Measurements from ENCODE around the gene ADD2. TPM values are rescaled to one million over a fixed set of nuclear protein-coding genes. Genes with fewer than 3 reads are reported as not detected.

ADD2 gene
- polyA plus RNA-seq, 6 donors from 2014 or later, result 1.9 to 12.5 (median 4.9) TPM

GRCh38 chr2:70607121-70607561 is 160.9 kb downstream of the ADD2 start:
- DNase-seq (no peak), ATAC-seq (ENCODE audit: low read depth in 2 of 2) (no peak)
- Mint-ChIP-seq H3K27ac (no peak overlapping the region), H3K4me3 (no peak overlapping the region), H3K36me3 (no peaks in the 10 kb centered on the region), H3K9me3 (peaks cover 0 to 3% (median 0%) of the 10 kb centered on the region in 7 donors), H3K4me1 (no peaks in the 10 kb centered on the region), H3K27me3 (peaks cover 43 to 53% (median 45%) of the 10 kb centered on the region in 3 donors)

Other genes starting within 250 kb of the ADD2 start
- gene TGFA, start 214.4 kb downstream of the ADD2 start, polyA plus RNA-seq (ENCODE audit: low read depth in 6 of 6), result not detected
- gene FIGLA, start 22.4 kb upstream of the ADD2 start, polyA plus RNA-seq (ENCODE audit: low read depth in 6 of 6), result not detected
- gene CLEC4F, start 52.4 kb upstream of the ADD2 start, polyA plus RNA-seq (ENCODE audit: low read depth in 6 of 6), result not detected
- gene CD207, start 67.6 kb upstream of the ADD2 start, polyA plus RNA-seq (ENCODE audit: low read depth in 6 of 6), result not detected
- not detected for gene VAX2, start 132.4 kb upstream of the ADD2 start, polyA plus RNA-seq (ENCODE audit: low read depth in 6 of 6)
- not detected for gene ATP6V1B1, start 167.7 kb upstream of the ADD2 start, polyA plus RNA-seq (ENCODE audit: low read depth in 6 of 6)
- gene ANKRD53, start 210.4 kb upstream of the ADD2 start, polyA plus RNA-seq (ENCODE audit: low read depth in 6 of 6), result not detected
- gene TEX261, start 226.7 kb upstream of the ADD2 start, polyA plus RNA-seq (ENCODE audit: low read depth in 6 of 6), result 10 to 100 TPM; 22.5 to 39.2 (median 31.4) TPM